Stimulated activated CD4-positive, alpha-beta T cell treated with anti-CD3 and anti-CD28 coated beads, Interleukin-12 subunit alpha, Interleukin-12 subunit beta, amount 100 ng/mL, for 24 hours (primary cell): ENCODE results near the gene TYW3.

Experiments used
- DNase-seq, 2 experiments: peaks; one replicate each; pipeline ENCODE4 v3.0.0-alpha.2; 2020; ENCODE audit warnings: low read depth in 2 of 2

TYW3 gene, protein sequence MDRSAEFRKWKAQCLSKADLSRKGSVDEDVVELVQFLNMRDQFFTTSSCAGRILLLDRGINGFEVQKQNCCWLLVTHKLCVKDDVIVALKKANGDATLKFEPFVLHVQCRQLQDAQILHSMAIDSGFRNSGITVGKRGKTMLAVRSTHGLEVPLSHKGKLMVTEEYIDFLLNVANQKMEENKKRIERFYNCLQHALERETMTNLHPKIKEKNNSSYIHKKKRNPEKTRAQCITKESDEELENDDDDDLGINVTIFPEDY

GRCh38 chr1:74732960-74733603 lies at the start of gene TYW3, which contains the start of gene CRYZ:
Gene TYW3 (plus strand): TSS chr1:74733152. CDS start chr1:74733245, 93 bp downstream.
Gene CRYZ (minus strand): TSS chr1:74733050. CDS start chr1:74724821, 8,229 bp downstream.
- DNase-seq: peak; percentile 70 to 75

GRCh38 chr1:74683656-74684055 lies 49.3 kb upstream of the TYW3 start:
- DNase-seq: no peak

DNA sequence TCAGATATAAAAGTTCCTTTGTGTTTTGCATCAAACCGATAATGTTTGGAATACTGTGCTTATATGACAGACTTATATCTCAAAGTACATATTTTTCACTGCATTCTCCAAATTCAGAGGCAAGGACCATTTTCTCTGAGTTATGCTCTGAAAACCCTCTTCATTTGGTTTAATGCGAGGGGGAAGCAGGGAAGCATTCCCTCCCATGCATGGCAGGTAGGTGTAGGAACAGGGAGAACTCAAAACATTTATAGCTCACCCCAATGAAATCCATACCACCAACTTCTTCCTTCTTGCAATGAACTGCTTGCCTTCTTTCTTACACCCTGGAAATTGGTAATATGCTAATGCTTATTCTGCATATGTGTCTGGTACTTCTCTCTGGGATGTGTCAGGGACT lies 48.7 kb upstream of the TYW3 start:
- DNase-seq: no peak

DNA sequence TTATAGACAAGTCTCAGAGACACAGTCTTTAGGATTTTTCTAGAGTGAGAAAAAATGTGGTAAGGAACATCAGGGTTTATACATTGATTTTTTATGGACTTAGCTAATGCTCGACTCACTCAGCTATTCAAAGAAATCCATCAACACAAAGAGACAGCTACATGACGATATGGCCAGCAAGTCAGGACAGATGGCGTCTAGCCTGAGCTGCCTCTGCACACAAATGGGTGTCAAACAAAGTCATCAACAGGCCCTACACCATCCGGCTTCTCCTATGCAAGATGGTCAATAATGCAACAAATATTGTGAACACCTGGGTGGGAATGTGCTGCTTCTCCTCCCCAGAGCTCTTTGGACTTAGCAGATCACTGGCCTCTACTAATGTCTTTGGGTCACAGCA lies 46.0 kb upstream of the TYW3 start:
- DNase-seq: no peak

DNA sequence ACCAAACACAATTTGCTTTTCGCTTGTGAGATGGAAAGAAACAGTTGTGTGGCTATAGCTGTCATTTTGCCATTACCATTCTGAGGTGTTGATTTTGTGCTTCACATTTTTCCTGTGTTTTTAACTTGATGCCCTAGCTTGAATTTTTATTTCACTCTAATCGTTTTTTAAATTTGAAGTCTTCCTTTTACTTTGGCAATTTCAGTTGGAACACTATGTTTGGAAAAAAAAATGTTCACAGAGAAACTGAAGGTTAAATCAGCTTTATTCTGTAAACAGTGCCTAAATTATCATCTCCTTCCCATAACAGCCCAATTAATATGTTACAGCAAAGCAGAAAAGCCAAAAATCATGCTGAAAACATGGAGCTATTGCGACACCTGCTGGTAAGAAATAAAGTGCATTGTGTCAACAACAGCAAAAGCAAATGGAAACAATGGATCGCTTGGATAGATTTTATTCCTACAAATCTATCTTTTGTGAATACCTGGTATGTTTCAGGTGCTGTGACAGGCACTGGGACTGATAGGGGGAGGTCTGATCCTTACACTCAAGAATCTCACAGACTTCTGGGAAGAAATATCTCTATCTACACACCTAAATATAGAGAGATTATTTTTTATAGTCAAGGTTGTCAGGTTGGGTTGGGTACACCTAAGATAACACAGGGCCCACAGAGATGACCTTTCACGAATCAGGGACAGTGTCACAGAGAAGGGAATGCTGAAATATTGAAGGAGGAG lies 43.2 kb upstream of the TYW3 start:
- DNase-seq: no peak

DNA sequence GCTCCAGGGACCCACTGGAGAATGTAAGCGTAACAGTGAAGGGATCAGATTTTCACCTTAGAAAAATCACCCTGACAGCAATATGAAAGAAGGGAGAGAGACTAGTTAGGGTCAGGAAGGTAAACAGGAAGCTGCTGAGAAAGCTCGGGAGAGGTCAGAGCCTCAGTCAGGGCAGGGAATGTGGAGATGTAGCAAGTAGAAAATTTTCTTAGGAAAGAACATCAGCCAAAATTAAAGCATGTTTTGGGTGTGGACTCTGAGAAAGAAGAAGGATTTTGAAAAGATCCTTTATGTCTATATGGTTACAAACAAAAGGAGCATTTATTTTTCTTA lies 42.6 kb upstream of the TYW3 start:
- DNase-seq: no peak

- no peak for DNase-seq
Observed at GRCh38 chr1:74690909-74691308, 42.0 kb upstream of the TYW3 start.

- no peak for DNase-seq
Observed at GRCh38 chr1:74693473-74693872, 39.5 kb upstream of the TYW3 start.

DNA sequence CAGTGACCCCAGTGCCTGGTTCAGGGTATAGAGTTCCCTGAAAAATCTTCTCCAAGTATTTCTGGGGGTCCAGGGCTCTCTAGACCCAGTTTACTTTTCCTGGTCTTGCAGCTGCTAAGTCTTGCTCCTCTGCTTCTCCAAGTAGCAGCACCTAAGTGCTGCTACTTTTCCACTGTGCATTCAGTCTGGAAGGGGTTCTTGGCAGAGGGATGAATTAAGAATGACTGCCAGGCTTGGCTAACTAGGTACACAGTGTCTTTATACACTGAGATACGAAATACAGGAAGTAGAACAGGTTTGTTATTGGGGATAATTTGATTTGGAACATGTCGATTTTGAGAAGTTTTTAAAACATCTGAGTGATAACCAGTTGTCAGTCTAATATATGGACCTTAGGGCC lies 35.1 kb upstream of the TYW3 start:
- no peak for DNase-seq

- no peak for DNase-seq
Observed at GRCh38 chr1:74699331-74699730, 33.6 kb upstream of the TYW3 start.

- DNase-seq: no peak
Observed at GRCh38 chr1:74703386-74704182, 29.4 kb upstream of the TYW3 start.

DNA sequence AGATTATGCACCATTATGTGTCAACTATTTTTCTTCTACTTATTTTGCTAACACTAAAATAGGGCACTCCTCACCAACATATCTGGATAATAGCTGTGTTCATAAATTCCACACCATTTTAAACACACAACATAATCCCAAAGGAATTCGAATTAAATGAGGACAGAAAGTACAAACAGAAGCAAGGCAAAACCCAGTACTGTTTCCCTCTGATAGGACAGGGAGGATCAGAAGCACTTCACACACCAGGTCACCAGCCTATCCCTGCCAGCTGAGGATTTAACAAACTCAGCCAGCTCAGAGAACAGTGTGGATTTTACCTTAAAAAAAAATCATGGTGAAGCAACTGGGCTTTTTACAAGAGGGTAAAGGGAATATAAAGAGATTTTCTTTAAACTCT lies 20.1 kb upstream of the TYW3 start:
- DNase-seq: no peak

GRCh38 chr1:74713849-74714248 lies 19.1 kb upstream of the TYW3 start:
- no peak for DNase-seq

DNA sequence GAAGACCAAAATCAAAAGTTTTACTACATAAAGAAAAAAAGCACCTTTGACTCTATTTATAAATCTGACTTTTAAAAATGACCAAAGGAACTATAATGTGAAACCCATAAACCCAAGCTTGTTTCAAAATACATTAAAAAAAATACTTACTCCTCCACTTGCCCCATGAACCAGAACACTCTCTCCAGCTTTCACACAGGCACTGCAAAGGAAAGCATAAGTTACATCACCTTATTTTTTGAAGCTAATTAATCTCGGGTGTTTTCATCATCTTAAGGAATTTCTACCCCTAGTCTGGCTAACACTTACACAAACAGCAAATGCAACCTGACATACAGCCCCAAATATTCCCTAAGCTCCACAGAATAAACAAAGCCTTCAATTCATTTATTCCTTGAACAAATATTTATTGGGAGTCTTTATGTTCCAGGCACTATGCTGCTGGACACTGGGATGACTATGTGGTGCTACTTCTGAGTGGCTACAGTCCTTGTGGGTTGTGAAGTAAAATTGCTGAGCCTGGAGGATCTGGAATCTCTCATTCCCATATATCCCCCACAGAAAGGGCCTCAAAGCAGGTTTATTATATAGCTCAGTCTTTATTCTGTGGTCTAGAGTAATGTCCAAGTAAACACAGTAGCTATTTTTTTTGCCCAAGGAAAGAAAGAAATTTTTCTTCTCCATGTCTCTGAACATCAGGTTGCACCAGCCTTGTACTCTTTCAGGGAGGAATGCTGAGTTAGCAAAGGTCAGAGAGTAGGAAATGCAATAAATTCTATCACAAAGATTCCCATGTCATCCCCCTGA lies 18.3 kb upstream of the TYW3 start:
- DNase-seq: no peak

DNA sequence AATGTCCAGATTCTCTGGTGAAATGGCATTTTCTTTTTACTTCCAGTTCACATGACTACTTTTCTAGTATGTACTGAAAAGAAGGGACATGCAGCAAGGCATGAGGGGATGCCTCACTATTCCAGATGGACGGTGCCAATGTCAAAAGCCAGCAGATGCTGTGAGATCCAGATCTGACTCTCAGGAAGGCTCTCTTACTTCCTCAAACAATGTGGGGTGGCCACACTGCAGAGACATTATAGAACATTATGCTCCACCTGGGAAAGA lies 17.8 kb upstream of the TYW3 start:
- DNase-seq: no peak

GRCh38 chr1:74715806-74716205 lies 17.1 kb upstream of the TYW3 start:
- DNase-seq: no peak

- no peak for DNase-seq
Observed at GRCh38 chr1:74716822-74717221, 16.1 kb upstream of the TYW3 start.

DNA sequence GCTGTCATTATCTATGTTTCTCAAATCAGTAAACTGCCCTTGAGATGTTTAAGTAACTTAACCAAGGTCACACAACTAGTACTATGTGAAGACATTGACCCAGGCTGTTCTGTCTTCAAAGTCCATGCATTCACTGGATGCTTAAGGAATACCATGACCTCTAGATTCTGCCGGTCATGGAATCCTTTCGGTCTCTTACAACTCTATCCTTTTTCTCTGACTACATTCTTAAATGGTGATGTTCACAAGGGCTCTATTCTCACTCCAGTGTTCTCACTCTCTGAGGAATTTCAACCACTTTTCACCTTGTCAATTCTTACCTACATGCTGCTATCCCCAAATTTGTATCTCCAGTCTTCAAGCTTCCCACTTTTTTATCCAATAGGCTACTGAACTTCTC lies 15.3 kb upstream of the TYW3 start:
- no peak for DNase-seq

DNA sequence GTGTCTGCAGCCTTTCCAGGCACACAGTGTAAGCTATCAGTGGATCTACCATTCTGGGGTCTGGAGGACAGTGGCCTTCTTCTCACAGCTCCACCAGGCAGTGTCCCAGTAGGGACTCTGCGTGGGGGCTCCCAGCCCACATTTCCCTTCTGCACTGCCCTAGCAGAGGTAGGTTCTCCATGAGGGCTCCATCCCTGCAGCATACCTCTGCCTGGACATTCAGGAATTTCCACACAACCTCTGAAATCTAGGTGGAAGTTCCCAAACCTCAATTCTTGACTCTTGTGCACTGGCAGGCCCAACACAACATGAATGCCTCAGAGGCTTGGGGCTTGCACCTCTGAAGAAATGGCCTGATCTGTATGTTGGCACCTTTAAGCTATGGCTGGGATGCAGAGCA lies 6.9 kb upstream of the TYW3 start:
- DNase-seq: no peak

- no peak for DNase-seq
Observed at GRCh38 chr1:74728736-74729135, 4.2 kb upstream of the TYW3 start.

DNA sequence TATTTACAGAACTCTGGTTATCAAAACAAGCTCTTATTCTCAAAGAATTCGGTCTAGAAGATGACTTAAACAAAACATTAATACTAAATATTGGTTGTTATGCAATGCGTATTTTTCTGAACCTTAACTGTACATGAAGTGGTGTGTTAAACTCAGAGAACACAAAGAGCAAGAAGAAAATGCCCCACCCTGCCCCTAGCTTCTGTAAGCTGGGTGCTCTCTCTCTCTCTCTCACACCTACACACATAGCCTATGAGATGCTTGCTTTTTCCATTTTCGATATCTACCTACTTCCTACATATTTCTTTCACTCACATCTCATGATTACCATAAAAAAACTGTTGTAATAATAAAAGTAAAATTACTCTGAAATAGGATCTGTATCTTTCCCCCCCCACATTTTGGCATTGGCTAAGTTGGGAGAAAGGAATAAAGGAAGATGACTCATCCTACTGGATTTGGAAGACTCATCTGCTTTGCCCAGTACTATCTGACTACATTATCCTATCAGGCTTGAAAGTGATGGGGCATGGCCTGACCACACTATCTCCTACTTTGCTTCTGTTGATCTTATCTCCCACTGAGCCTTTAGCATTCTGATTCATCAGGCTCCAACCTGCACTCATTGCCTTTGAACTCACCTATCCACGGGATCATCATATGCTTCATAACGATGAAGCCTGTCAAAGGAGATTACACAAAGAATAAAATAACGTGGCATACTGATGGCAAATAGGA lies 3.0 kb upstream of the TYW3 start:
- no peak for DNase-seq
